Gastroesophageal sphincter (tissue), 4 donors: ENCODE data around the gene YKT6. TPM values are rescaled to one million over a fixed set of nuclear protein-coding genes. Genes with fewer than 3 reads are reported as not detected.

Experiments used
- ATAC-seq: fragments of 150-250 bp; one replicate; pipeline ENCODE4 v1.9.1; 2016; ENCODE audit warnings: mild to moderate bottlenecking, moderate library complexity
- H3K27ac ChIP-seq, 4 donors: fragments of 200-600 bp; sonication (generic) in 3 of 4; 1 replicate in 3 of 4; 2 replicates in 1 of 4; pipeline ENCODE4 v1.5.1; 2016 to 2019
- H3K27me3 ChIP-seq: fragments of 200-600 bp; sonication (generic); one replicate; pipeline ENCODE4 v1.5.1; 2019
- H3K36me3 ChIP-seq, 2 donors: fragments of 200-600 bp; sonication (generic); one replicate each; pipeline ENCODE4 v1.5.1; 2019; ENCODE audit warnings: control low read depth in 1 of 2
- H3K4me1 ChIP-seq, 3 donors: fragments of 200-600 bp; sonication (generic); 1 replicate in 2 of 3; 2 replicates in 1 of 3; pipeline ENCODE4 v1.5.1; 2016 to 2019; ENCODE audit warnings: control low read depth in 2 of 3
- H3K4me3 ChIP-seq, 2 donors: fragments of 200-600 bp; sonication (generic); one replicate each; pipeline ENCODE4 v1.5.1; 2019; ENCODE audit warnings: mild to moderate bottlenecking in 1 of 2, moderate library complexity in 1 of 2
- H3K9me3 ChIP-seq, 3 donors: fragments of 200-600 bp; sonication (generic); one replicate each; pipeline ENCODE4 v1.5.1; 2017 to 2019; ENCODE audit warnings: control low read depth in 2 of 3
- EP300 ChIP-seq: sonication (generic); formaldehyde crosslinking; IDR thresholded peaks from one replicate; pipeline ENCODE4 v1.6.1; 2017; ENCODE audit warnings: antibody characterized with exemption, mild to moderate bottlenecking
- POLR2A ChIP-seq, 2 donors: fragments of 450-650 bp; IDR thresholded peaks; one replicate each; pipeline ENCODE4 v1.6.1; 2017; ENCODE audit warnings: antibody characterized with exemption in 2 of 2, mild to moderate bottlenecking in 2 of 2, moderate library complexity in 1 of 2
- POLR2AphosphoS5 ChIP-seq: sonication (generic); formaldehyde crosslinking; IDR thresholded peaks from one replicate; pipeline ENCODE4 v1.6.1; 2017; ENCODE audit warnings: antibody characterized with exemption
- WGBS, 2 donors: methylation state at CpG; one replicate each; pipeline ENCODE4 v1.1.5; 2018; ENCODE audit warnings: low coverage in 1 of 2; 5-methylcytosine and 5-hydroxymethylcytosine counted together
- total RNA-seq, 4 donors: library from RNA; depleted of rRNA; stranded (reverse); fragments of >200 nt; gene quantifications; one replicate each; pipeline ENCODE4 v1.1.0, GENCODE V29; 2016
- TF ChIP-seq, protein P1 (sequence below), 4 experiments: fragments of 200-600 bp in 2 of 4; fragments of 450-650 bp in 2 of 4; sonication (generic) in 1 of 4; IDR thresholded peaks; one replicate each; pipeline ENCODE4 v1.5.1; 2017 to 2019; ENCODE audit warnings: antibody characterized with exemption in 4 of 4, mild to moderate bottlenecking in 2 of 4, moderate library complexity in 2 of 4

The YKT6 gene
- total RNA-seq, 4 donors from 2014 or later, result 50.2 to 79.2 (median 64.1) TPM

GRCh38 chr7:44158873-44159631, 41.7 kb upstream of the YKT6 start:
- no peak for ATAC-seq

GRCh38 chr7:44159824-44160630, 40.8 kb upstream of the YKT6 start:
- Histone ChIP-seq H3K27me3 (no peaks in the 10 kb centered on the region), H3K4me3 (no peak overlapping the region), H3K9me3 (no peaks in the 10 kb centered on the region), H3K27ac (no peak overlapping the region), H3K4me1 (no peaks in the 10 kb centered on the region), H3K36me3 (no peaks in the 10 kb centered on the region)
- ATAC-seq, result no peak
- TF ChIP-seq, protein P1, sequence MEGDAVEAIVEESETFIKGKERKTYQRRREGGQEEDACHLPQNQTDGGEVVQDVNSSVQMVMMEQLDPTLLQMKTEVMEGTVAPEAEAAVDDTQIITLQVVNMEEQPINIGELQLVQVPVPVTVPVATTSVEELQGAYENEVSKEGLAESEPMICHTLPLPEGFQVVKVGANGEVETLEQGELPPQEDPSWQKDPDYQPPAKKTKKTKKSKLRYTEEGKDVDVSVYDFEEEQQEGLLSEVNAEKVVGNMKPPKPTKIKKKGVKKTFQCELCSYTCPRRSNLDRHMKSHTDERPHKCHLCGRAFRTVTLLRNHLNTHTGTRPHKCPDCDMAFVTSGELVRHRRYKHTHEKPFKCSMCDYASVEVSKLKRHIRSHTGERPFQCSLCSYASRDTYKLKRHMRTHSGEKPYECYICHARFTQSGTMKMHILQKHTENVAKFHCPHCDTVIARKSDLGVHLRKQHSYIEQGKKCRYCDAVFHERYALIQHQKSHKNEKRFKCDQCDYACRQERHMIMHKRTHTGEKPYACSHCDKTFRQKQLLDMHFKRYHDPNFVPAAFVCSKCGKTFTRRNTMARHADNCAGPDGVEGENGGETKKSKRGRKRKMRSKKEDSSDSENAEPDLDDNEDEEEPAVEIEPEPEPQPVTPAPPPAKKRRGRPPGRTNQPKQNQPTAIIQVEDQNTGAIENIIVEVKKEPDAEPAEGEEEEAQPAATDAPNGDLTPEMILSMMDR (IDR thresholded peaks at IDR 0.05), result no peak
- TF ChIP-seq POLR2AphosphoS5, result no peak
- TF ChIP-seq POLR2A (IDR thresholded peaks at IDR 0.05), result no peak
- no peak for TF ChIP-seq EP300
- 100% methylated on average over 1 of the region's 5 CpGs; no CpG with 5 or more reads in 1 of the 2 donors for WGBS, 2 donors

More at GRCh38 chr7:44158873-44159631, 41.7 kb upstream of the YKT6 start:
- no peak overlapping the region for H3K4me3 ChIP-seq
- H3K4me1 ChIP-seq, result no peaks in the 10 kb centered on the region
- H3K27me3 ChIP-seq, result no peaks in the 10 kb centered on the region
- H3K27ac ChIP-seq, result no peak overlapping the region
- no peaks in the 10 kb centered on the region for H3K9me3 ChIP-seq
- no peaks in the 10 kb centered on the region for H3K36me3 ChIP-seq
- no peak for TF ChIP-seq EP300
- TF ChIP-seq, protein P1 (IDR thresholded peaks at IDR 0.05), result no peak
- no peak for TF ChIP-seq POLR2A (IDR thresholded peaks at IDR 0.05)
- no peak for TF ChIP-seq POLR2AphosphoS5
- 60% methylated on average over 1 of the region's 12 CpGs; no CpG with 5 or more reads in 1 of the 2 donors for WGBS, 2 donors

DNA sequence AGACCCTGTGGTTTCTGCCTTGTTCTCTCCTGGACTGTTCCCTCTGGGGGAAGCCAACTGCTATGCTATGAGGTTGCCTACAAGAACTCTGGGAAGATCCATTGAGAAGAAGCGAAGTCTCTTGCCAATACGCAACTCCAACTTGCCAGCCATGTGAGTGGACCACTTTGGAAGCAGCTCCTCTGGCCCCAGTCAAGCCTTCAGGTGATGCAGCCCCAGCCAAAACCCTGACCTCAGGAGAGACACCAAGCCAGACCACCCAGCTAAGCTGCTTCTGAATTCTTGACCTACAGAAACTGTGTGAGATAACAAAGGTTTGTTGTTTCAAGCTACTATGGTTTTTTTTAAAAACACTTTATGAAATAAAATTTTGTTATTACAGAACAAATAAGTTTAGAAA, 39.4 kb upstream of the YKT6 start:
- H3K27ac ChIP-seq, result no peak overlapping the region
- 80 to 100% methylated on average over 1 to 2 of the region's 2 CpGs for WGBS, 2 donors
- TF ChIP-seq POLR2A (IDR thresholded peaks at IDR 0.05) (no peak), POLR2AphosphoS5 (no peak), EP300 (no peak)
- TF ChIP-seq, protein P1 (IDR thresholded peaks at IDR 0.05), result no peak

GRCh38 chr7:44162179-44162578, 38.6 kb upstream of the YKT6 start:
- TF ChIP-seq POLR2A (IDR thresholded peaks at IDR 0.05), result no peak
- TF ChIP-seq POLR2AphosphoS5, result no peak
- TF ChIP-seq EP300, result no peak
- TF ChIP-seq, protein P1 (IDR thresholded peaks at IDR 0.05), result no peak
- WGBS, 2 donors, result 60% methylated on average over 2 of the region's 4 CpGs; no CpG with 5 or more reads in 1 of the 2 donors
- Histone ChIP-seq H3K36me3 (no peaks in the 10 kb centered on the region), H3K27me3 (no peaks in the 10 kb centered on the region), H3K27ac (no peak overlapping the region), H3K4me1 (no peaks in the 10 kb centered on the region), H3K9me3 (no peaks in the 10 kb centered on the region), H3K4me3 (no peak overlapping the region)
- no peak for ATAC-seq

More for the DNA sequence above, 39.4 kb upstream of the YKT6 start:
- Histone ChIP-seq H3K4me3 (no peak overlapping the region), H3K27me3 (no peaks in the 10 kb centered on the region), H3K4me1 (no peaks in the 10 kb centered on the region), H3K36me3 (no peaks in the 10 kb centered on the region), H3K9me3 (no peaks in the 10 kb centered on the region)
- no peak for ATAC-seq
